Immature natural killer cell (primary cell): Measurements from ENCODE around the gene TSBP1. TPM values are rescaled to one million over a fixed set of nuclear protein-coding genes. Genes with fewer than 3 reads are reported as not detected.

Source experiments
- DNase-seq, 3 donors: peaks; one replicate each; pipeline ENCODE4 v3.0.0; 2022; ENCODE audit warnings: mixed read lengths in 1 of 3
- H3K27ac Mint-ChIP-seq, 6 donors: one replicate each; pipeline ENCODE4 v1.8.0; 2020; ENCODE audit warnings: mixed read lengths in 6 of 6, mild to moderate bottlenecking in 5 of 6, inconsistent platforms in 4 of 6, moderate library complexity in 3 of 6
- H3K27me3 Mint-ChIP-seq, 3 donors: one replicate each; pipeline ENCODE4 v1.8.0; 2020 to 2021; ENCODE audit warnings: low read depth in 3 of 3, mild to moderate bottlenecking in 3 of 3, mixed read lengths in 3 of 3, moderate library complexity in 3 of 3, inconsistent platforms in 1 of 3
- H3K36me3 Mint-ChIP-seq, 3 donors: one replicate each; pipeline ENCODE4 v1.8.0; 2020; ENCODE audit warnings: mixed read lengths in 3 of 3, inconsistent platforms in 2 of 3, mild to moderate bottlenecking in 2 of 3
- H3K4me1 Mint-ChIP-seq, 2 donors: one replicate each; pipeline ENCODE4 v1.8.0; 2020; ENCODE audit warnings: inconsistent platforms in 2 of 2, mild to moderate bottlenecking in 2 of 2, mixed read lengths in 2 of 2, moderate library complexity in 1 of 2
- H3K4me3 Mint-ChIP-seq, 5 donors: one replicate each; pipeline ENCODE4 v1.8.0; 2020; ENCODE audit warnings: mild to moderate bottlenecking in 5 of 5, mixed read lengths in 5 of 5, inconsistent platforms in 3 of 5, moderate library complexity in 3 of 5
- H3K9me3 Mint-ChIP-seq, 6 donors: one replicate each; pipeline ENCODE4 v1.8.0; 2020; ENCODE audit warnings: mild to moderate bottlenecking in 6 of 6, mixed read lengths in 6 of 6, inconsistent platforms in 4 of 6, moderate library complexity in 3 of 6
- polyA plus RNA-seq, 3 donors: library from polyadenylated mRNA; unstranded; fragments of 300-500 nt; fragmentation: Illumina TruSeq; gene quantifications; one replicate each; pipeline ENCODE4 v1.2.3, GENCODE V29; 2021

Gene TSBP1
- polyA plus RNA-seq, 3 donors from 2014 or later: not detected

DNA sequence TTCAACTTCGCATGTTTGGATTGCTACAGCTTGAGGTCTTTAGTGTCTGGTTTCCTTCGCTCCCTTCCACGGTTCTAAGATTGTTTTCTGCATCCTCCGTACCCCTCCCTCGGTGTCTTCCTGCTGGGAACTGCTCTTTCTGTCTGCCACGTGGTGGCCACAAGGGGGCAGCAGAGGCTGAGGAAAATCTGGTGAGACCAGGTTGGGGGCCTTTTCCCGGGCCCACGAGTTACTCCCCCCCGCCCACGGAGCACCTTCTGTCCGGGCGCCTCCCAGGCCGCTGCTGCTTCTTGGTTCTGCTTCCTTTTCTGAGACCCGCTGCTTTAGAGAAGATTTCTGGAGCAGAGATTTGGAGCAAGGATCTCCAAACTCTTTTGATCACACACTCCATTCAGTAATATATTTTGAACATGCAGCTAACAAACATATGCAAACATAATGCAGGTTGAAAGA lies 126.7 kb downstream of the TSBP1 start:
- H3K4me1 Mint-ChIP-seq: peaks cover 9% of the 10 kb centered on the region in 2 donors
- H3K36me3 Mint-ChIP-seq: peaks cover 0 to 6% (median 0%) of the 10 kb centered on the region in 3 donors
- peaks cover 2 to 7% (median 3%) of the 10 kb centered on the region in 3 donors for H3K27me3 Mint-ChIP-seq
- H3K9me3 Mint-ChIP-seq: no peaks in the 10 kb centered on the region
- peak overlapping the region in 3 of 6 donors; percentile 44 to 67 (median 60) for H3K27ac Mint-ChIP-seq
- H3K4me3 Mint-ChIP-seq: peak overlapping the region; percentile 55 to 82 (median 73)
- DNase-seq: peak; percentile 57 to 62 (median 60)

DNA sequence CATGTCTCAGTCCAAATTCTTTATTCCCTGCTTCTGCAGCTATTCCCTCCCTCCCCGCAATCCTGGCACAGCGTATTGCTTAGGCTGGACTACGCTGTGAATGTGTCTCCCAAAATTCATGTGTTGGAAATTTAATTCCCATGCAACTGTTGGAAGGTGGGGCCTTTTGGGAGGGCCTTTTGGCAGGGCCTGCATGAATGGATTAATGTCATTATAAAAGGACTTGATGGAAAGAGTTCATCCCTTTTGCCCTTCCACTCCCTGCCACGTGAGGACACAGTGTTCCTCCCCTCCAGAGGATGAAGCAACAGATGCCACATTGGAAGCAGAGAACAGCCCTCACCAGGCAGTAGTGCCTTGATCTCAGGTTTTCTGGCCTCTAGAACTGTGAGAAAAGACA lies 127.4 kb downstream of the TSBP1 start:
- no peak overlapping the region for H3K4me3 Mint-ChIP-seq
- peaks cover 9% of the 10 kb centered on the region in 2 donors for H3K4me1 Mint-ChIP-seq
- peaks cover 2 to 7% (median 6%) of the 10 kb centered on the region in 3 donors for H3K27me3 Mint-ChIP-seq
- no peak for DNase-seq
- H3K9me3 Mint-ChIP-seq: no peaks in the 10 kb centered on the region
- H3K36me3 Mint-ChIP-seq: peaks cover 0 to 6% (median 0%) of the 10 kb centered on the region in 3 donors
- no peak overlapping the region for H3K27ac Mint-ChIP-seq

Other genes with a start within 250 kb of the TSBP1 start
- gene ATF6B, start 243.7 kb downstream of the TSBP1 start, polyA plus RNA-seq: 10 to 100 TPM; 19.1 to 39.6 (median 20.7) TPM
- gene FKBPL, start 241.6 kb downstream of the TSBP1 start, polyA plus RNA-seq: 1 to 10 TPM; 2.9 to 3.5 (median 3.2) TPM
- not detected for gene PRRT1, start 220.0 kb downstream of the TSBP1 start, polyA plus RNA-seq
- gene PPT2, start 217.8 kb downstream of the TSBP1 start, polyA plus RNA-seq: 10 to 100 TPM; 13.1 to 17.0 (median 16.0) TPM
- not detected for gene EGFL8, start 207.3 kb downstream of the TSBP1 start, polyA plus RNA-seq
- gene AGPAT1, start 195.8 kb downstream of the TSBP1 start, polyA plus RNA-seq: 10 to 100 TPM; 14.9 to 24.3 (median 17.2) TPM
- gene RNF5, start 193.5 kb downstream of the TSBP1 start, polyA plus RNA-seq: 100 to 1,000 TPM; 126 to 190 (median 165) TPM
- under 1 TPM in 2 of 3 donors, not detected in 1; 0.25 to 0.57 TPM for gene AGER, start 187.7 kb downstream of the TSBP1 start, polyA plus RNA-seq
- 1 to 10 TPM in 2 of 3 donors, under 1 TPM in 1; 0.31 to 2.4 (median 1.6) TPM for gene PBX2, start 181.7 kb downstream of the TSBP1 start, polyA plus RNA-seq
- gene GPSM3, start 179.3 kb downstream of the TSBP1 start, polyA plus RNA-seq: 100 to 1,000 TPM in 1 of 3 donors, 10 to 100 TPM in 2; 82.2 to 123 (median 84.5) TPM
- gene NOTCH4, start 147.8 kb downstream of the TSBP1 start, polyA plus RNA-seq: 1 to 10 TPM in 2 of 3 donors, under 1 TPM in 1; 0.15 to 1.4 (median 1.2) TPM
- not detected for gene BTNL2, start 35.3 kb upstream of the TSBP1 start, polyA plus RNA-seq
- 100 to 1,000 TPM; 103 to 884 (median 621) TPM for gene HLA-DRA, start 68.0 kb upstream of the TSBP1 start, polyA plus RNA-seq
- 100 to 1,000 TPM in 1 of 3 donors, 10 to 100 TPM in 1, 1 to 10 TPM in 1; 3.0 to 171 (median 16.0) TPM for gene HLA-DRB5, start 158.4 kb upstream of the TSBP1 start, polyA plus RNA-seq
- gene HLA-DRB1, start 217.9 kb upstream of the TSBP1 start, polyA plus RNA-seq: 100 to 1,000 TPM in 2 of 3 donors, 10 to 100 TPM in 1; 45.8 to 435 (median 268) TPM